Endodermal cell (in vitro differentiated cells): ENCODE measurements around the gene PLEKHM3. TPM values are rescaled to one million over a fixed set of nuclear protein-coding genes. Genes with fewer than 3 reads are reported as not detected.
A peak's percentile ranks its signal among the peaks of the same experiment; 100 is the strongest.

Experiments
- DNase-seq: peaks from one replicate; pipeline ENCODE4 v3.0.0-alpha.2; 2017
- H3K27ac ChIP-seq: 2 replicates; pipeline ENCODE4 v1.5.1; 2013; ENCODE audit warnings: mild to moderate bottlenecking, low read depth, low read length, moderate library complexity
- H3K27me3 ChIP-seq: 2 replicates; pipeline ENCODE4 v1.6.1; 2013; ENCODE audit warnings: mild to moderate bottlenecking, low read length, moderate library complexity; ENCODE audit not compliant: insufficient read depth, control insufficient read depth, poor library complexity, severe bottlenecking
- H3K36me3 ChIP-seq: 2 replicates; pipeline ENCODE4 v1.7.0; 2013; ENCODE audit warnings: mild to moderate bottlenecking, low read length, moderate library complexity; ENCODE audit not compliant: control insufficient read depth, insufficient read depth
- H3K4me1 ChIP-seq: one replicate; pipeline ENCODE4 v1.7.0; 2013; ENCODE audit warnings: low read length; ENCODE audit not compliant: control insufficient read depth, insufficient read depth
- H3K4me3 ChIP-seq: 2 replicates; pipeline ENCODE4 v1.5.1; 2013; ENCODE audit warnings: mild to moderate bottlenecking, low read length, moderate library complexity
- H3K9ac ChIP-seq: 2 replicates; pipeline ENCODE4 v1.6.1; 2013; ENCODE audit warnings: mild to moderate bottlenecking, low read length, moderate library complexity; ENCODE audit not compliant: poor library complexity, severe bottlenecking; ENCODE audit errors: extremely low read depth
- H3K9me3 ChIP-seq: 2 replicates; pipeline ENCODE4 v1.6.1; 2013; ENCODE audit warnings: mild to moderate bottlenecking, low read length, moderate library complexity; ENCODE audit not compliant: control insufficient read depth
- H3K27ac Mint-ChIP-seq: 2 replicates; pipeline ENCODE4 v1.8.0; 2020; ENCODE audit warnings: mixed read lengths
- H3K27me3 Mint-ChIP-seq: 2 replicates; pipeline ENCODE4 v1.8.0; 2021; ENCODE audit warnings: mild to moderate bottlenecking, mixed read lengths; ENCODE audit not compliant: insufficient read depth
- H3K36me3 Mint-ChIP-seq: 2 replicates; pipeline ENCODE4 v1.8.0; 2020; ENCODE audit warnings: low read depth, mixed read lengths
- H3K4me1 Mint-ChIP-seq: 2 replicates; pipeline ENCODE4 v1.8.0; 2020; ENCODE audit warnings: mixed read lengths
- H3K4me3 Mint-ChIP-seq: 2 replicates; pipeline ENCODE4 v1.8.0; 2020; ENCODE audit warnings: mild to moderate bottlenecking, moderate library complexity, mixed read lengths
- H3K9me3 Mint-ChIP-seq: 2 replicates; pipeline ENCODE4 v1.8.0; 2020; ENCODE audit warnings: mild to moderate bottlenecking, mixed read lengths
- WGBS, 2 experiments: methylation state at CpG; one replicate each; pipeline versions ENCODE4 v1.1.5 to v1.1.7; 2013; ENCODE audit warnings: missing lambda C conversion rate in 2 of 2, mixed read lengths in 1 of 2; ENCODE audit not compliant: insufficient coverage in 1 of 2, insufficient read length in 1 of 2; 5-methylcytosine and 5-hydroxymethylcytosine counted together
- total RNA-seq, 2 donors: library from RNA; stranded (reverse); fragmentation: NEBNext Ultra II Directional in 1 of 2; extraction: Animal tissue kit (Norgen Biotek cat#: 25700) in 1 of 2; gene quantifications; 2 replicates in 1 of 2; 3 replicates in 1 of 2; pipeline ENCODE4 v1.2.1, GENCODE V29; 2021
- TF ChIP-seq, protein P1 (sequence below): fragments of 200-600 bp; sonication (generic); conservative IDR thresholded peaks from 2 replicates; pipeline ENCODE4 v1.5.0; 2021; ENCODE audit warnings: antibody characterized with exemption, mild to moderate bottlenecking

Gene PLEKHM3
- total RNA-seq, 2 donors from 2014 or later = 13.3 to 17.9 TPM

DNA sequence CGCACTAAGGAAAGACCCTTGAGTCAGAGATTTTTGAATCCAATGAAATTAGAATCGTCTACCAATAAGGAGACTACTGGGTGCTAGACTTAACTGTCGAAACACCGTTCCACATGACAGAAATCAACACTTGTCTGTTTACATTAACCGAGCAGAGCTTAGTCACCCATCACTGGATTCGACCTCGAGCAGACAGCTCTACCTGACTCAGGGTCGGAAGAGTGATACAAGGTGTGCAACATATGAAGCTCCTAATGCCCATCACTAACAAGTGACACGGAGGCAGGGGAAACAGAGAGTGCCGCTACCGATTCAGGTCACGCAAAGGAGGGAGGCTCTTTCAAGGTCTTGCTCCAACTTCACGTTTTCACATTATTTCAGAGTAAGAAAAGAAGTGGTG, 201.5 kb downstream of the PLEKHM3 start:
- no peaks in the 10 kb centered on the region for H3K27me3 Mint-ChIP-seq
- 94 to 96% methylated on average over 12 to 13 of the region's 13 CpGs for WGBS, 2 experiments
- Histone ChIP-seq H3K36me3 (peaks cover 17% of the 10 kb centered on the region), H3K4me1 (peaks cover 13% of the 10 kb centered on the region), H3K4me3 (no peak overlapping the region), H3K9me3 (no peaks in the 10 kb centered on the region), H3K27me3 (no peaks in the 10 kb centered on the region), H3K9ac (no peak overlapping the region), H3K27ac (no peak overlapping the region)
- no peak overlapping the region for H3K4me3 Mint-ChIP-seq
- H3K4me1 Mint-ChIP-seq = peaks cover 54% of the 10 kb centered on the region
- H3K9me3 Mint-ChIP-seq = no peaks in the 10 kb centered on the region
- peak; percentile 29 for DNase-seq
- H3K36me3 Mint-ChIP-seq = peaks cover 23% of the 10 kb centered on the region
- TF ChIP-seq, protein P1, sequence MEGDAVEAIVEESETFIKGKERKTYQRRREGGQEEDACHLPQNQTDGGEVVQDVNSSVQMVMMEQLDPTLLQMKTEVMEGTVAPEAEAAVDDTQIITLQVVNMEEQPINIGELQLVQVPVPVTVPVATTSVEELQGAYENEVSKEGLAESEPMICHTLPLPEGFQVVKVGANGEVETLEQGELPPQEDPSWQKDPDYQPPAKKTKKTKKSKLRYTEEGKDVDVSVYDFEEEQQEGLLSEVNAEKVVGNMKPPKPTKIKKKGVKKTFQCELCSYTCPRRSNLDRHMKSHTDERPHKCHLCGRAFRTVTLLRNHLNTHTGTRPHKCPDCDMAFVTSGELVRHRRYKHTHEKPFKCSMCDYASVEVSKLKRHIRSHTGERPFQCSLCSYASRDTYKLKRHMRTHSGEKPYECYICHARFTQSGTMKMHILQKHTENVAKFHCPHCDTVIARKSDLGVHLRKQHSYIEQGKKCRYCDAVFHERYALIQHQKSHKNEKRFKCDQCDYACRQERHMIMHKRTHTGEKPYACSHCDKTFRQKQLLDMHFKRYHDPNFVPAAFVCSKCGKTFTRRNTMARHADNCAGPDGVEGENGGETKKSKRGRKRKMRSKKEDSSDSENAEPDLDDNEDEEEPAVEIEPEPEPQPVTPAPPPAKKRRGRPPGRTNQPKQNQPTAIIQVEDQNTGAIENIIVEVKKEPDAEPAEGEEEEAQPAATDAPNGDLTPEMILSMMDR = no peak
- H3K27ac Mint-ChIP-seq = no peak overlapping the region

DNA sequence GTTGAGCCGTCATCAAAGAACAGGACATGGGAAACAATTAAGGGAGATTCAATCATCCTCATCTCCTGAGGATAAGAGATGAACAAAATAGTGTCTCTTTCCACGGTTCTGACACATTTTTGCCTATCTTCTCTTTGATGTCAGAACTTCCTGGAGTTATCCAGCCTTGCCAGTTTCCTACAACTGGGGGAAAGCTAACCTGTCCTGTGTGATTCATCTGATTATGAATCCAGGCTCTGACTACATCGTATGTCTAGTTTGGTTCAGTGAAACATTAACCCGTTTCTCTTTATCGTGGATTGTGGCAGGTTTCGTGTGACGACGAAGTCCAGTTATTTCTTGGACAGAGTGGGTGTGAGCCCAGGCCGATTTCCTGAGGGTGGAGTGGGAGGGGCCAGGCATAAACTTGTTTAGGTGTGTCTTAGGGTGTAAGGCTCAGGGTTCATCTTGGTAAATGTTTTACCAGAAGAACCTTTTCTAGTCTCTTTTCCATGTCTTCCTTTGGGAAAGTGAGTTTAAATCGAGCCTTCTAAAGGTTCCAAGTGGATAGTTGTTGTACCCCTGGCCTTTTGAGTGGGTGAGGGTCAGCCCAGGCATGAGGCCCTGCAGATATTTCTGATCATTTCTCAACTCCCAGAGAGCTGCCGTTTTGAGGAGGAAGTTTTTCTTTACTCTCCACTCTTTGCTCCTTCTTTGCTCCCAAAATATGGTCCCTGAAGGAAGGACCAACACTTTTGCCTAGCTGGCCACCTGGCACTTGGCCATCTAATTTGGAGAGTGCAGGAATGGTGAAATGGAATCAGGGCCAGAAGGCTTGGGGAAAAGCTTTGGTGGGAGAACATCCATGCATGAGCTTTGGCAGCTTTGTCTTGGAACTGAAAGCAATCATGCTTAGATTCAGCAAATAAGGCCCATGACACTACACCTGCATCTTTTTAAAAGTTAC, 205.2 kb downstream of the PLEKHM3 start:
- H3K27me3 ChIP-seq = no peaks in the 10 kb centered on the region
- H3K27ac ChIP-seq = no peak overlapping the region
- no peaks in the 10 kb centered on the region for H3K27me3 Mint-ChIP-seq
- H3K36me3 ChIP-seq = peaks cover 2% of the 10 kb centered on the region
- peak overlapping the region; percentile 64 for H3K27ac Mint-ChIP-seq
- peak; percentile 29 for DNase-seq
- no peaks in the 10 kb centered on the region for H3K9me3 Mint-ChIP-seq
- WGBS, 2 experiments = 92 to 93% methylated on average over 10 to 11 of the region's 11 CpGs
- H3K4me3 ChIP-seq = no peak overlapping the region
- H3K36me3 Mint-ChIP-seq = peaks cover 9% of the 10 kb centered on the region
- H3K4me1 Mint-ChIP-seq = peaks cover 40% of the 10 kb centered on the region
- peak overlapping the region; percentile 13 for H3K4me3 Mint-ChIP-seq
- no peaks in the 10 kb centered on the region for H3K9me3 ChIP-seq
- TF ChIP-seq, protein P1 = no peak
- peaks cover 13% of the 10 kb centered on the region for H3K4me1 ChIP-seq
- H3K9ac ChIP-seq = no peak overlapping the region

DNA sequence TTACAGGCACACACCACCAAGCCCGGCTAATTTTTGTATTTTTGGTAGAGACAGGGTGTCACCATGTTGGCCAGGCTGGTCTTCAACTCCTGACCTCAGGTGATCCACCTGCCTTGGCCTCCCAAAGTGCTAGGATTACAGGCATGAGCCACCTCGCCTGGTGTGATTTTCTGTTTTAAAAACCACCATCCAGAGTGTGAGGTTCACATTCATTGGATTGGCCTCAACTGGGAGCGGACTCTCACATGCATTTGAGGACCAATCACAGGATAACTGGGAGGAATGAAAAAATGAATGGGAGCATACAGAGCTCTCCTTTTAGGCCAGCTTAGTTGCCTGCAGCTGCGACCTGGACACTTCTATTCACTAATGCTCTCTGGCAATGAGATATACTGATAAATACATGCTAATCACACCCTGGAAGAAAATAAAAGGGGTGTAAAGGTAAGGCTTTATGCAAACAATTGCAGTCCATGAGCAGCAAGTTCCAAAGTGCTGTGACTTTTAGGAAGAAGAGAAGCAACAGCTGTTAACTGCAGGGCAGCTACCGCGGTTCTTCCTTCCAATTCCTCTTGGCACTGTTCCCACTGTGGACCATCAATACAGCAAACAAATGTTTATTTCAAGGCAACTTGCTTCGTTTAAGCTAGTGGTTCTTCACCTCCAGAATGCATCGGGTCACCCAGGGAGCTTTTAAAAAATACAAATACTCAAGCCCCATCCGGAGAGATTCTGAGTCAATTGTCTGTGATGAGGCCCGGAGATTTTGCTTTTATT, 206.1 kb downstream of the PLEKHM3 start:
- no peak overlapping the region for H3K4me3 Mint-ChIP-seq
- peaks cover 4% of the 10 kb centered on the region for H3K36me3 Mint-ChIP-seq
- H3K36me3 ChIP-seq = no peaks in the 10 kb centered on the region
- H3K27me3 ChIP-seq = no peaks in the 10 kb centered on the region
- H3K9me3 ChIP-seq = no peaks in the 10 kb centered on the region
- no peak overlapping the region for H3K9ac ChIP-seq
- 80 to 84% methylated on average over 9 to 10 of the region's 10 CpGs for WGBS, 2 experiments
- peaks cover 13% of the 10 kb centered on the region for H3K4me1 ChIP-seq
- H3K4me1 Mint-ChIP-seq = peaks cover 45% of the 10 kb centered on the region
- H3K9me3 Mint-ChIP-seq = no peaks in the 10 kb centered on the region
- no peak overlapping the region for H3K27ac ChIP-seq
- TF ChIP-seq, protein P1 = no peak
- DNase-seq = no peak
- H3K27ac Mint-ChIP-seq = no peak overlapping the region
- H3K27me3 Mint-ChIP-seq = no peaks in the 10 kb centered on the region
- H3K4me3 ChIP-seq = no peak overlapping the region
